NCI-H1436 treated with DMSO at 0.1 percent for 48 hours (cell line): ENCODE data around the gene SEPTIN10.
"Not testable (repeated sequence)": the region's sequence is repeated elsewhere in the genome, so short reads cannot be mapped to it uniquely, and the experiment has no call there.

Experiments
- DNase-seq: peaks from one replicate; lab custom pipeline; 2025; lab: John Stamatoyannopoulos, UW

SEPTIN10 gene

DNA sequence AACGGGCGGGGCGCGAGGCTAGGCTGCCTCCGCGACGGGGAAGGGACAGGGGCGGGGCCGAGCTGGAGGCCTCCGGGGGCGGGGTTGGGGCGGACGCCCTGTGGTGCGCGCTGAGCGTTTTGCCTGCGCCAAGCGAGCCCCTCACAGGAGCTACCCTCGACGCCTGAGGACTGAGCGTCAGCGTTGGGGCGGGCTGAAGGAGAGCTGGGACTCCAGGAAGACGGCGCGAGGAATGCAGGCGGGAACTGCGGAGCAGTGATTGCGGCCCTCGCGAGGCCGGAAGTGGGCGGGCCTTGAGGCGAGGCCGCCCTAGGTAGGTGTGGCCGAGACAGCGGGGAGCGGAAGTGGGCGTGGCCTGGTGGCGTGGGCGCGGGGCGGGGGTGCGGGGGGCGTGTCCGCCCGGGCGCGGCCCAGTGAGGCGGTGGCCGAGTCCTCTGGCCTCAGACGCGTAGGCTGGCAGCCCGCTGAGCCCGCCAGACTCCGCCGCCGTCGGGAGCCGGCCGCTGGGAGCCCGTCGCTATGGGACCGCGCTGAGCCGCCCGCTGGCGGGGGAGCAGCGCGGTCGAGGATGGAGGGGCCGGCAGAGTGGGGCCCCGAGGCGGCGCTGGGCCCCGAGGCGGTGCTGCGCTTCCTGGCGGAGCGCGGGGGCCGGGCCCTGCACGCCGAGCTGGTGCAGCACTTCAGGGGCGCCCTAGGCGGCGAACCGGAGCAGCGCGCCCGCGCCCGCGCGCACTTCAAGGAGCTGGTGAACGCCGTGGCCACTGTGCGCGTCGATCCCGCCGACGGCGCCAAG lies at the start of gene SEPTIN10, which contains the start of gene SOWAHC:
Gene SEPTIN10, minus strand, starts transcription at position 45 of the 793 bp plus-strand sequence. CDS start 139 bp downstream, outside the sequence.
Gene SOWAHC, plus strand, starts transcription at position 443 of the 793 bp plus-strand sequence. Its CDS starts 126 bp downstream, at position 569.
- peak; percentile 55 for DNase-seq

DNA sequence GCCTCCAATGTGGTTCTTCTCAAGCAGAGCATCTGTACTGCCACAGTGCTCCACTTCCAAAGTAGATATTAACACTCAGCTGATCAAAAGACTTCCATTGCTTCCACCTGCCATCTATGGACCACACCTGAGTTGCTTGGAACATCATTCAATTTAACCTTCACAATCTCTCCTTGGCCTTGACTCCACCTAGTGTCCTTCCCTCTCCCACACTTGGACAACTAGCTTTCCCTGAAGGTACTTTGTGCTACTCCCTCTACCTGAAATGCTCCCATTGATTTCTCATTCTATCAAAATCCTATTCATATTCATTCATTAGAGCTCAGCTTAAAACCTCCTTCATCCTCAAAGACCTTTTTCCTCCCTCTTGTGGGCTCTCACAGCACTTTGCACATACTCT lies 49.1 kb upstream of the SEPTIN10 start:
- DNase-seq: no peak

DNA sequence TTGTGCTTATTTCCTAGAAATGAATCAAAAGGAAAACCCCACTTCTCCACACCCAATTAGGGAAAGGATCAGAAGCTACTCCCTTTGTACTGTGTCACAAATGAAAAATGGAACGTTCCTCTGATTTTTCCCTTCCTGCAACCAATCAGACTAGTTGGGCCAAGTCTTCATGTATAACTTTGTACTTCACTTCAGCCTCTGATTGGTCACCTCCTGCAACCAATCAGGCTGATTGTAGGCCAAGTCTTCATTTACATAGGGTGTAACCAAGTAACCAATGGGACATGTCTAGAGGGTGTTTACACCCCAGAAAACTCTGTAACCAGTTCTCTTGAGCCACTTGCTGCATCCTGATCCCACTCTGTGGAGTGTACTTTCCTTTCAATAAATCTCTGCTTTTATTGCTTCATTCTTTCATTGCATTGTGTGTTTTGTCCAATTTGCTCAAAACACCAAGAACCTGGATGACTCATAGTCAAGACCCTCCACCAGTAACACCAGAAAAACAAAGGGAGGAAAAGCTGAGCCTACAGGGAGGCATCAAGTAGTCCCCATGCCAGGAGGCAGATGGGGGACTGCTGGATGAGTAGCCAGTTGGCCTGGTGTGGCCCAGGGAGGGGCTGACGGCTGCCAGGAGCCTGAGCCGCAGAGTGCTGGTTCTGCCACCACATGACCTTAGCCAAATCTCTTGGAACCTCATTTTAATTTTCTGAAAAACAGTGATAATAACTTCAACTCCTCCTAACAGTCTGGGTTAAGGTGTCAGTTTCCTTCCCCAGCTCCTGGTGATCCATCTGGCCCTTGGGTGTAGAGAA lies 46.5 kb upstream of the SEPTIN10 start:
- no peak for DNase-seq

DNA sequence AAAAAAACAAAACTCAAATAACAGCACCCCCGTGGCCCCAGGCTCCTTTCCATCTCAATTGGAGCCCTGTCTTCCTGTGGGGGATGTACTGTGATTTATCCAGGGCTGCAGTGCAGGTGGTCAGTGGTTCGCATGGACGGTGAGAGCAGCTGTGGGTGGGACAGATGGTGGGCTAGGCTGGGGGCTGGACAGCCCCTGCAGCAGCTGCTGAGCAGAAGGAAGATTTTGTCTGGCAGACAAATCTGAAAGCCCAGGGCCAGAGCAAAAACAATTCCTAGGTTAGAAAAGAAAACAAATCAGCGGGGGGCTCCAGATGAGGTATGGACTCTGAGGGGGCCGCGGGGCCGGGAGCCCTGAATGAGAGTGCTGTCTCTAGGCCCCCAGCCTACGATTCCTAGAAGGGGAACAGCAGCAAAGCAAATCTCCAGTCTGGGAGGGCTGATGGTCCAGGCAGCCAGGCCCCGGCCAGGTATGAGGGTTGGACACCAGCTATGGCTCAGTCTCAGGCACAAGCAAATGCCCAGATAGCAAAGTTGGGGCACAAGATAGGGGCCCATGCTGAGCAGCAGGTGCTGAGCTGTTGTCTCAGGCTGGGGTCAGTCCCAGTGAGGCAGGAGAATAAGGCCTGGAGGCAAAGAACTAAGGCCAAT lies 45.8 kb upstream of the SEPTIN10 start:
- DNase-seq: no peak

DNA sequence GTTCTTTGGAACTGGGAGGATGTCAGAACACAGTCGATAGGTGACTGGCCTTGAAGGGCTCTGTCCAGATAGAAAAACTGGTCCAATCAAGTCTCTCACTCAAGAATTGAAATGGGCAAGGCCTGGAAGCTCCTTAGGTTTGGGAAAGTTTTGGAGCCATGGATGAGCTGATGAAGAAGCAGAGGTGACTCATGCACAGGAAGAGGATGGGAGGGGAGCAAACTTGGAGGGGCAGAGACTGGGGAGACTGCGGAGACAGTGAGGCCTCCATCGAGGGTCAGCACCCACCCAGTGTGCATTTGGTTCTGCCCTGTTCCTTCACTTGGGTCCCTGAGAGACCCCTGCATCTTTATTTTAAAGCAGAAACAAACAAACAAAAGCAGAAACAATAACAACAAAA lies 41.5 kb upstream of the SEPTIN10 start:
- DNase-seq: no peak

DNA sequence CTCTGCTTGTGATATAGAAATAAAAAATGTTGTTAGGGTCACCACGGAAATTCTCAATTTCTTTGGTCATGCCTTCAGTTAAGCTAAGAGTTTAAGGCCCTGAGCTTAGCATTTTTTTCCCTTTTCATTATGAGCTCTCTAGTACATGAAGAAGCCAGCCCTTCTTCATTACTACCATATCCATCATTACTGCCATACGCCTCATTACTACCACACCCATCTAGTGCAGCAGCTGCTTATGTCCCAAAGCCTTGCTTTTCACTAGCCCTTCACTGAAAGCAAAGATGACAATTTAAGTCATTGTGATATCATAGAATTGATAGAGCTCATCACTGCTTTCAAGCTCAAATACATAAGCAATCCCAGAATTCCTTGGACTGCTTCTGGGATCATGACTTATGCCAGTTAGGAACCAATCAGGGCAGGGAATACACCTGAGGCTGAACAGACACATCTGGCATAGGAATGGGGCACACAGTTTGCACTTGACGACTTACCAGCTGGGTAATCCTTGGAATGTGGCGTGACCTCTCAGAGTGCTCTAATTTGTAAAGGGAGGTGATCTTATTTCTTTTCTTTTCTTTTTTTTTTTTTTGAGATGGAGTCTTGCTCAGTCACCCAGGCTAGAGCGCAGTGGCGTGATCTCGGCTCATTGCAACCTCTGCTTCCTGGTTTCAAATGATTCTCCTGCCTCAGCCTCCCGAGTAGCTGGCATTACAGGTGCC lies 40.7 kb upstream of the SEPTIN10 start:
- no peak for DNase-seq

DNA sequence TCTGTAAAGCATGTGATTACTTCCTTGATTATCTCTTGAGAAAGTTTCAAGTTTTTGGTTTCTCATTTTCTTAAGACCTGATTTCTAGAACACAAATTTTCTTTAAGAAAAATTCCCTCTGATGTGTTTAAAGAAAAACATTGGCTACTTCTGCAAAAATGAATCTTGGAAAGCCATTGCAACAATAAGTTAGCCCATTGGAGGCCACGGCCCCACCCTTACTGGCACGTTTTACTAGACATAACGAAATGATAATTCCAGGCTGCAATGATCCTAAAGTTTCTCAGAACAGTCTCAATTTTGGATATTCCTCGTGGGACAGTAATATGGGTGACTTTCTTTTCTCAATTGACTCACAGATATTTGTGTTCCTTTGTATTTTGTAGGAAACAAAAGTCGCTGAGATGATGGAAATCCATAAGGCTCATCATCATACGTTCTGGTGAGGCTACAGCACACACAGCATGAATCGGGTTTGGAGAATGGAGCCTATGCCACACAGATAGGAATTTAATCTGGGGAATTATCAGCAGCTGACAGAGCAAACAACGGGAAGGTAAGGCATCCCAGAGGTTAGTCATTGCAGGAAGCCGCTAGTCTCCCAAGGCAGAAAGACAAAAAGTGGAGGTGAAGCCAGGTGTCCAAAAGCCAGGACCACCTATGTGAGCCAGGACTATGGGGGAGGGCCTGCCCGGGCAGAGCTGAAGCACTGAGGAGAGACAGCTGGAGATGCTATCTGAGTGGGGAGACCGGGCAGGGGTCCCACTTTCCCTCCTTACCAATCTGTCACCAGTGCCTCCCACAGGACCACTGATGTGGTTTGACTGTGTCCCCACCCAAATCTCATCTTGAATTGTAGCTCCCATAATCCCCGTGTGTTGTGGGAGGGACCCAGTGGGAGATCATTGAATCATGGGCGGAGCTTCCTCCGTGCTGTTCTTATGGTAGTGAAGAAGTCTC lies 36.2 kb upstream of the SEPTIN10 start:
- DNase-seq: no peak

DNA sequence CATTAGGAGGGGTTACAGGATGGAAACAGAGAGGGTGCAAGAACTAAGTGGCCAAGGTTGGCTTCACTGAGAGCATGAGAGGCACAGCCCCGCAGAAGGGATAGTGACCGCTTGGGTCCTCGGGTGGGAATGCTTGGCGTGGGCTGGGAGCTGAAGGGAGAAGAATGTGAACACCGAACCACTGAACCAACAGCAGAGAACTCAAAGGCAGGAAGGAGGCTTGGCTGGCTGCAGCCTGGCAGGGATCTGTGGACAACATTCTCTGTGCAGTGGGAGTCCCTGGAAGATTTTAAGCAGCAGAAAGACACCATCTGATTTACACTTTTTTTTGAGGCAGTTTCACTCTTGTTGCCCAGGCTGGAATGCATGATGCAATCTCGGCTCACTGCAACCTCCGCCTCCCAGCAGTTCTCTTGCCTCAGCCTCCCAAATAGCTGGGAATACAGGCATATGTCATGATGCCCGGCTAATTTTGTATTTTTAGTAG lies 34.3 kb upstream of the SEPTIN10 start:
- DNase-seq: no peak

DNA sequence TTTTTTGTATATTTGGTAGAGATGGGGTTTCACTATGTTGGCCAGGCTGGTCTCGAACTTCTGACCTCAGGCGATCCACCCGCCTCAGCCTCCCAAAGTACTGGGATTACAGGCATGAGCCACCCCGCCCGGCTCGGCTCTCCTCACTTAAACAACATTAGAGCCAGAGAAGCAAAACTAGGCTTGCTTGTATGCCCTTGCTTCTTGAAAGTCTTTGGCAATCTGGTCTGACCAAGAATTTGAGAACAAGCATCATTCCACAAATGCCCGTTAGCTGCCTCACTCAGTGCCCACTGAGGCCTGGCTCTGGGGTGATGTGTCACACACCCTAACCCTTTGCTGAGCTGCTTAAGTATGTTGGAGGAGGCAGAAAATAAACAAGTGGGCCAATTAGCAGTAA lies 33.9 kb upstream of the SEPTIN10 start:
- no peak for DNase-seq

DNA sequence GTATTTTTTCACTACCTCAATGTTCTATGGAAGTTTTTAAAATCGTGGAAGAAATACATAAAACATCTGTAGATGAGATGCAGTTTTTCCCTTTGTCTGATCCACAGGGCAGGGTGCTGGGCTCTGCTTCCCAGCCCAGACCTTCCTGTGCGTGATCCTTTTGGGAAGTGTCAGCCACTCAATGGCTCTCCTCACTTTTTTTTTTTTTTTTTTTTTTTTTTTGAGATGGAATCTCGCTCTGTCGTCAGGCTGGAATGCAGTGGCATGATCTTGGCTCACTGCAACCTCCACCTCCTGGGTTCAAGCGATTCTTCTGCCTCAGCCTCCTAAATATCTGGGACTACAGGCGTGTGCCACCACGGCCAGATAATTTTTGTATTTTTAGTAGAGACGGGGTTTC lies 33.2 kb upstream of the SEPTIN10 start:
- DNase-seq: no peak

DNA sequence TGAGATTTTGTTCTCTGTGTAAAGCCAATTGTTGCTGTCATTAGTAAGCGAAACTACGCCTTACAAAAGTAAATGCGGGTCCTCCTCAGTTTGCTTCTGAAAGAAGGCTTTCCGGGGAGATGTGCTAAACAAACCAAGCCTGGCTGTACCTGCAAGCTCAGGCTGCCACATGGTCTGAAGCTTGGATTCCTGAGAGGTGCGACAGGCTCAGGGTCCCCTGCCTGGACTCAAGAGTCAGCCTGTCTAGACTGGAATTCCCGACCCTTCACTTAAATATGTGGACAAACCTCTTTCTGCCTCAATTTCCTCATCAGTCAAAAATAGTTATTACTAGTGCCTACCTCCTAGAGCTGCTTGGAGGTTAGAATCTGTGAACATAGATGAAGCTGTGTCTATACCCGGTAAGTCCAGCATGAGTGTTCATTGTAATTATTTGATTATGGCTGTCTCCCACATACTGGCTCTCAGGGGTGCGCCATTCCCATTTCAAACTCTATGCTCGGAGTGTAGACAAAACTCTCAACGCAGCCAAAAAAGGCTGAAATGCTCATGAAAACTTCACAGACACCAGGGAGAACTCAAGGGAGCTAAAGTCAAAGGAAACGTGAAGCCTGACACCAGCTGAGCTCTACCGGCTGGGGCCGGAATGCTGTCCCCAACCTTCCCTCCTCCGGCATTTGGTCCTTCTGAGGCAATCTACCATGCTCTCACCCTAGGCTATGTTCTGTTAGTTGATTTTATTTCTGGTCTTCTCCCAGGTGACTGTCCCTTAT lies 31.8 kb upstream of the SEPTIN10 start:
- no peak for DNase-seq

DNA sequence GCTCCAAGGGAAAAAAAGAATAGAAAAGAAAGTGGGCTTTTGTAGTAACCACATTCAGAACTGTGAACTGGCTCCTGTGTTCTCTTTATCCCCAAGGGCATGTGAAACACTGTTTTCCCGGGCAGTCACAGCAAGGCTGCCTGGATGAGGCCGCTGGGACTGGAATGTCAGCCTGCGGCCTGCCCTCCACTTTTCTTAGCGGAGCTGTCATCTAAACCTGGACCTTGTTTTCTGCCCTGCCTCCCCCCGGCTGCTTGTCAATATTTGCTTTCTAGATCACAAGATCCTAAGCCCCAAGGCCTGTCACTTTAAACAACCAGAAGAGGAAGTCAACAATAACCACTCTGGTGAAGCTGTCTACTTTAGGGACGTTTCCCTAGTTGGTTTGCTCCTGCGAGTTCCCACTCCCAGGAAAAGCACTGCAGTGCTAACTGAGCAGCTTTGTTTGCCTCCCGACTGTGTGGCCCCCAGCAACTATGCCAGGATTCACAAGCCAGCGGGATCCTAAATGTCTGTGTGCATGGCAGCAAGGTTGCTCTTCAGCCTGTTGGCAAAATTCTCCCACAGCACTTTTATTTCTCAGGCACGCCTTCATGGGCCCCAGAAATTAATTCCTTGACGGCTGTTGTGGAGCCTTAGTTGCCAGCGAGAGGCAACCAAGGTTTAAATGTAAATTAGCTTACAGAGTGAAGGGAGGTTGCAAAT lies 31.0 kb upstream of the SEPTIN10 start:
- no peak for DNase-seq

DNA sequence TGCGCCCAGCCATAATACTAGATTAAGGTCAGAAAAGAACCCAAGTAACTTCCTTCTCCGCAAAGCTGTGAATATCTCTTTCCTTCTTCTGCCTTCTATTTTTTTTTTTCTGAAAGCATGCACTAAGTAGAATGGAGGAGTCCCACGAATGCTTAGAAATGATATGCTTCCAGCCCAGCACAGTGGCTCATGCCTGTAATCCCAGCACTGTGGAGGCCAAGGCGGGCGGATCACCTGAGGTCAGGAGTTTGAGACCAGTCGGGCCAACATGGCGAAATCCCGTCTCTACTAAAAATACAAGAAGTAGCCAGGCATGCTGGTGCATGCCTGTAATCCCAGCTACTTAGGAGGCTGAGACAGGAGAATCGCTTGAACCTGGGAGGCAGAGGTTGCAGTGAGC lies 26.2 kb upstream of the SEPTIN10 start:
- DNase-seq: not testable (repeated sequence)

DNA sequence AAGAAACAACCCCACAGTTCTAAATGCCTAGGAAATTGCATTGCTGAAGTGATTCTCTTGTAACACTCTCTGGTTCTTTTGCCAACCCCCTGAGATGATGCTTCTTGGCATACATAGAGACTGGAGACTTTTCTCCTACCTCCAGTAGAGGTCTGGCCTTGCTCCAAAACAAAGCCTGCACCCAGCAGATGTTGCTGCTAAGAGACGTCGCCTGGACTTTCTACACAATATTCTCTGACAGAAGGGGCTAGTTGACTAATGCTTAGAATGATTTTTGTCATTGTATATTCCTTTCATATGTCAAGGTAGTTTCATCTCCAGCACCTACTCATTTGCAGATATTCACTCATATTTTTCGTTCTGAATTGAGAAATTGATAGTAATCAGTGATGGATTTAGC lies 25.0 kb upstream of the SEPTIN10 start:
- no peak for DNase-seq

DNA sequence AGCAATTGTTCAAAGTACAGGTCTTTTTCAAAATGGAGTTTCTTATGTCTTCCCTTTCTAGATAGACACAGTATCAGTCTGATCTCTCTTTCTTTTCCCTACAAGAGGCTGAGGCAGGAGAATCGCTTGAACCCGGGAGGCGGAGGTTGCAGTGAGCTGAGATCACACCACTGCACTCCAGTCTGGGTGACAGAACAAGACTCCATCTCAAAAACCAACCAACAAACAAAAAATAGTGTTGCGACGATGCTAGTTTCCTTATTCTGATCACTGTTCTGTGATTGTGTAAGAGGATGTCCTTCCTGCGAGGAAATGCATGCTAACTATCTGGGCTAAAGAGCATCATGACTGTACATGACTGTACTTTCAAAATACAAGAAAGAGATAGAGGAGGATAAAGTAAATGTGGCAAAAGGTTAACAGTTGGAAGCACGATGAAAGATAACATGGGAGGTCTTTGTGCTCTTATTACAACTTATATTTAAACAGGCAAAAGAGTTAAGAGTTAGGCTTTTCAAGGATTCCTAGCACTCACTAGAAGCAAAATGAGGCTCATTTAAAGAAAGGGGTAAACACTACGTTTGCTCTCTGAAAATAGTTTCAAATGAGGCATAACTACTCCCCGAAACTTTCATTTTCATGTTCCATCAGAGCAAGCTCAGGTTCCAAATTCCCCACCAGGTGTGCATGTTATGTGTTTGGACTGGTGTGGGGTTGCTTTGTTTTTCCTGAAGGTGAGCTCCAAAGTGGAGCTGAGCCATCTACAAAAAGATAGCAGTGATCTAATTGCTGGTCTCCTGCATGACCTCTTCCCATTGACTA lies 24.2 kb upstream of the SEPTIN10 start:
- no peak for DNase-seq

DNA sequence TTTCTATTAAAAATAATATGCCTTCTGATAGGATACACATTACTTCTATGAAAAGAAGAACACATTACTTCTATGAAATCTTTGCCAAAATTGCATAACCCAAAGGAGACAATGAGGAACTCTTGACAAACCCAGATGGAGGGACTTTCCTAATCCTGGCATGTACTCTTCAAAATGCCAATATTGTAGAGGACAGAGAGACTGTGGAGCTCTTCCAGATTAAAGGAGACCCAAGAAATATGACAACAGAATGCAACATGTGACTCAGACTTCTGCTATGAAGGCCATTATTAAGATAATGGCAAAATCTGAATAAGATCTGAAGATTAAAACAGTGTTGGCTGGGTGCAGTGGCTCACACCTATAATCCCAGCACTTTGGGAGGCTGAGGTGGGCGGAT lies 22.6 kb upstream of the SEPTIN10 start:
- no peak for DNase-seq

DNA sequence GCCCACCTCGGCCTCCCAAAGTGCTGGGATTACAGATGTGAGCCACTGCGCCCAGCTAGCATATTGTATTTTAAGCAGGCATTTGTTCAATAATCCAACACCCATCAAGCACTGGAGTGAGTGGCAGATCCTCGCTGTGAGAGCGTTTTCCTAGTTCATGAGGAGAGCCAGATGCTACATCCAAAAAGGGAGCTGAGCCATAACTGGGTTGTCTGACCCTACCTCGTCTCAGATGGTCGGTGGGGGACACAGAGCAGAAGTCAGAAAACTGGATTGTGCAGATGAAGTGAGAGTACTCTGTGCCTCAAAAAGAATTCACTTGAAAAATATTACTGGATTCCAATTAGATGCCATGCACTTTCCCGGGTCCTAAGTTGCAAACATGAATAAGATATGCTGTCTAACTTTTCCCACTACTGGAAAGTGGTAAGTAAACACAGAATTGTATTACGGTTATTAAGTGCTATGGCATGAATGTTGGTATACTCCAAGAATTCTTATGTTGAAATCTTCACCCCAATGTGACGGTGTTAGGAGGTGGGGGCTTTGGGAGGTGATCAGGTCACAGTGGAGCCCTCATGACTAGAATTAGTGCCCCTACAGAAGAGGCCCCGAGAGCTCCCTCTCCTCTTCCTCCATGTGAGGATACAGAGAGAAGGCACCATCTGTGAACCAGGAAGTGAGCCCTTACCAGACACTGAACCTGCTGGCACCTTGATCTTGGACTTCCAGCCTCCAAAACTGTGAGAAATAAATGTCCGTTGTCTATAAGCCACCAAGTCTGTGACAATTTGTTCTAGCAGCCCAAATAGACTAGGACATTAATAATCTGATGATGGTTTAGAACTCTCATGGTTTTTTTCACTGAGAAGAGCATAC lies 21.9 kb upstream of the SEPTIN10 start:
- no peak for DNase-seq
